ENCODE data around the gene TMEM183A. TPM values are rescaled to one million over a fixed set of nuclear protein-coding genes. Genes with fewer than 3 reads are reported as not detected.

The TMEM183A gene
- total RNA-seq, 4 donors from 2014 or later: 69.2 to 75.8 (median 72.8) TPM

GRCh38 chr1:203048555-203049051 lies 41.4 kb downstream of the TMEM183A start:
- TF ChIP-seq CTCF (IDR thresholded peaks at IDR 0.05): no peak
- DNase-seq (ENCODE audit: low spot score): no peak
- no peak for ATAC-seq (ENCODE audit: low FRiP score)

- DNase-seq (ENCODE audit: low spot score): no peak
- ATAC-seq (ENCODE audit: low FRiP score): no peak
- TF ChIP-seq CTCF (IDR thresholded peaks at IDR 0.05): no peak
Observed at GRCh38 chr1:203049077-203049476, 41.9 kb downstream of the TMEM183A start.

- ATAC-seq (ENCODE audit: low FRiP score) (no peak), DNase-seq (ENCODE audit: low spot score) (no peak)
- no peak for TF ChIP-seq CTCF (IDR thresholded peaks at IDR 0.05)
Observed at GRCh38 chr1:203049576-203050180, 42.5 kb downstream of the TMEM183A start.

GRCh38 chr1:203050826-203051225 lies 43.7 kb downstream of the TMEM183A start:
- ATAC-seq (ENCODE audit: low FRiP score) (no peak), DNase-seq (ENCODE audit: low spot score) (no peak)
- TF ChIP-seq CTCF (IDR thresholded peaks at IDR 0.05): no peak

GRCh38 chr1:203051841-203052324 lies 44.7 kb downstream of the TMEM183A start:
- DNase-seq (ENCODE audit: low spot score) (no peak), ATAC-seq (ENCODE audit: low FRiP score) (no peak)
- no peak for TF ChIP-seq CTCF (IDR thresholded peaks at IDR 0.05)

GRCh38 chr1:203052601-203053000 lies 45.4 kb downstream of the TMEM183A start:
- ATAC-seq (ENCODE audit: low FRiP score): no peak
- DNase-seq (ENCODE audit: low spot score): no peak
- no peak for TF ChIP-seq CTCF (IDR thresholded peaks at IDR 0.05)

GRCh38 chr1:203054184-203054583 lies 47.0 kb downstream of the TMEM183A start:
- DNase-seq (ENCODE audit: low spot score) (no peak), ATAC-seq (ENCODE audit: low FRiP score) (no peak)
- no peak for TF ChIP-seq CTCF (IDR thresholded peaks at IDR 0.05)

Measured in omental fat pad (tissue), 4 donors.